Measurements from ENCODE around the gene DNASE2B.

The DNASE2B gene

GRCh38 chr1:84358695-84359094, 39.6 kb upstream of the DNASE2B start:
- TF ChIP-seq REST (IDR thresholded peaks at IDR 0.05; ENCODE audit: insufficient read depth in 1 of 2, low read depth in 2 of 2, low read length in 2 of 2) (no peak), SIN3A (IDR thresholded peaks at IDR 0.05; ENCODE audit: borderline replicate concordance, insufficient read depth, low read length) (no peak), TAF1 (IDR thresholded peaks at IDR 0.05; ENCODE audit: borderline replicate concordance, insufficient read depth, low read length) (no peak), FOXP2 (optimal IDR thresholded peaks at IDR 0.05; ENCODE audit: borderline replicate concordance, extremely low read depth, extremely low read length, insufficient read depth) (no peak), POLR2AphosphoS5 (IDR thresholded peaks at IDR 0.05; ENCODE audit: low read depth, low read length) (no peak)

DNA sequence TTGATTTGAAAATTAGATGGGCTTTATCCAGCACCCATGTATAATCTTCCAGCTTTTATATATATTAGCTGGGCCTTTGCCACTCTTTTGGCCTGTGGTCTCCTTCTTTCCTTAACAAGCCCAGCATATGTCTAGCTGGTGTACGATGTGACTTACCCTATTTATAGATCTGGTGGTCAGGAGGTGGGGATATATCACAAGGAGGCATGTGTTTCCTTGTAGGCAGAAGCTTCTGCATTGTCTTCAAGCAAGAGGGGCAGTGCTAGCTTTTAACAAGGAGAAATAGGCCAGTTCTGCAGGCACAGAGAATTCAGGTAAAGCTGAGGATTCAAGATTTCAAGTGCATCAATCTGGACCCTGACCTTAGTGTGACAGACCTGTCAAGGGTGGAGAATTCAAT, 38.0 kb upstream of the DNASE2B start:
- TF ChIP-seq POLR2AphosphoS5 (IDR thresholded peaks at IDR 0.05; ENCODE audit: low read depth, low read length), result no peak
- TF ChIP-seq TAF1 (IDR thresholded peaks at IDR 0.05; ENCODE audit: borderline replicate concordance, insufficient read depth, low read length), result no peak
- no peak for TF ChIP-seq SIN3A (IDR thresholded peaks at IDR 0.05; ENCODE audit: borderline replicate concordance, insufficient read depth, low read length)
- no peak for TF ChIP-seq REST (IDR thresholded peaks at IDR 0.05; ENCODE audit: insufficient read depth in 1 of 2, low read depth in 2 of 2, low read length in 2 of 2)
- no peak for TF ChIP-seq FOXP2 (optimal IDR thresholded peaks at IDR 0.05; ENCODE audit: borderline replicate concordance, extremely low read depth, extremely low read length, insufficient read depth)

GRCh38 chr1:84361796-84362195, 36.5 kb upstream of the DNASE2B start:
- TF ChIP-seq REST (IDR thresholded peaks at IDR 0.05; ENCODE audit: insufficient read depth in 1 of 2, low read depth in 2 of 2, low read length in 2 of 2) (no peak), POLR2AphosphoS5 (IDR thresholded peaks at IDR 0.05; ENCODE audit: low read depth, low read length) (no peak), TAF1 (IDR thresholded peaks at IDR 0.05; ENCODE audit: borderline replicate concordance, insufficient read depth, low read length) (no peak), SIN3A (IDR thresholded peaks at IDR 0.05; ENCODE audit: borderline replicate concordance, insufficient read depth, low read length) (no peak), FOXP2 (optimal IDR thresholded peaks at IDR 0.05; ENCODE audit: borderline replicate concordance, extremely low read depth, extremely low read length, insufficient read depth) (no peak)

- TF ChIP-seq FOXP2 (optimal IDR thresholded peaks at IDR 0.05; ENCODE audit: borderline replicate concordance, extremely low read depth, extremely low read length, insufficient read depth), result no peak
- TF ChIP-seq TAF1 (IDR thresholded peaks at IDR 0.05; ENCODE audit: borderline replicate concordance, insufficient read depth, low read length), result no peak
- TF ChIP-seq SIN3A (IDR thresholded peaks at IDR 0.05; ENCODE audit: borderline replicate concordance, insufficient read depth, low read length), result no peak
- no peak for TF ChIP-seq POLR2AphosphoS5 (IDR thresholded peaks at IDR 0.05; ENCODE audit: low read depth, low read length)
- no peak for TF ChIP-seq REST (IDR thresholded peaks at IDR 0.05; ENCODE audit: insufficient read depth in 1 of 2, low read depth in 2 of 2, low read length in 2 of 2)
These were observed 35.3 kb upstream of the DNASE2B start for GRCh38 chr1:84363019-84363418.

DNA sequence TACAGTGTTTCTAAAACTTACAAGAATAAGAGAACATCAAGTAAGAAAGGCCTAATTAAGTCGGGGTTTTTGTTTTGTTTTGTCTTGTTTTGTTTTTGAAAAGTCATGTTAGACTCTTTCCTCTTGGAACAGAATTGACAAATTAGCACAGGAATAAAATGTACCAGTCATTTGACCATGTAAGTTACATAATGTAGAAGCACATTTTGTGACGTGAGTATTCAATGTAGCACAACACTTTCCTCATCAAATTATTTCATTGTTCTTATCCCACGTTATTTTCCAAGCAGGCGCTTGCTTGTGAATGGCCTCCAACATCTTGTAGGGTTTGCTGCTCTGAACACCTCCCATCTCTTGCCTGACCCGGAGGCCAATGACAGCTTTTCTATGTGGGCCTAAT, 34.7 kb upstream of the DNASE2B start:
- TF ChIP-seq SIN3A (IDR thresholded peaks at IDR 0.05; ENCODE audit: borderline replicate concordance, insufficient read depth, low read length), result no peak
- TF ChIP-seq REST (IDR thresholded peaks at IDR 0.05; ENCODE audit: insufficient read depth in 1 of 2, low read depth in 2 of 2, low read length in 2 of 2), result no peak
- no peak for TF ChIP-seq FOXP2 (optimal IDR thresholded peaks at IDR 0.05; ENCODE audit: borderline replicate concordance, extremely low read depth, extremely low read length, insufficient read depth)
- TF ChIP-seq TAF1 (IDR thresholded peaks at IDR 0.05; ENCODE audit: borderline replicate concordance, insufficient read depth, low read length), result no peak
- no peak for TF ChIP-seq POLR2AphosphoS5 (IDR thresholded peaks at IDR 0.05; ENCODE audit: low read depth, low read length)
